CD4-positive, alpha-beta T cell treated with Interleukin-21 for 1 hour (primary cell): Measurements from ENCODE around the gene AOAH.
A peak's percentile ranks its signal among the peaks of the same experiment; 100 is the strongest.

ENCODE experiments used
- DNase-seq: peaks from one replicate; pipeline ENCODE4 v3.0.0-alpha.2; 2020

Gene AOAH

DNA sequence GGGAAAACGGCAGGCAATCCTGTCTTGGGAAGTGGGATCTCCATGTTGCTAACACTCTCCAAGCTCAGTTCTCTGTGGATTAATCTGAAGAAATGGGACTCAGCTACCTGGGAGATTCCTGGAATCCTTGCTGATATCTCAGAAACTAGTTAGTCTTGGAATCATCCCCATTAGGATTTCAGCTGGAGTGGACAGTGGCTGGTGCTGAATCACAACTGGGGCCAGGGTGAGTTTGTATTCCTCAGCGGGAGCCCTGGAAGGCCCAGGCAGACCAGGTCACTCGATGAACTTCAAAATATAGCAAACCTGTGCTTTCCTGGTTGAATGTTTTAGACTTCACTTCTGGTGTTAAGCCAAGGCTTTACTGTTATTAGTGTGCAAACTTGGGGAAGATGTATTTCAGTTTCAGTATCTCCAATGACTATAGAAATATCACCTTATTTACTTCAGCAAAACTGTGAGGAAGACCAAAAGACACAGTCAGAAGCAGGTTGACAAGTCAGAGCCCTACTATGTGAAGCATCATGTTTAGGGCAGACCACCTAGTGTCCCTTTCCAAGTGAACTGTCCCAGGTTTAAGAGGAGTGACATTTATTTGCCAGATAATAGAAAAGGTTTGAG, 126.1 kb downstream of the AOAH start:
- DNase-seq: no peak

DNA sequence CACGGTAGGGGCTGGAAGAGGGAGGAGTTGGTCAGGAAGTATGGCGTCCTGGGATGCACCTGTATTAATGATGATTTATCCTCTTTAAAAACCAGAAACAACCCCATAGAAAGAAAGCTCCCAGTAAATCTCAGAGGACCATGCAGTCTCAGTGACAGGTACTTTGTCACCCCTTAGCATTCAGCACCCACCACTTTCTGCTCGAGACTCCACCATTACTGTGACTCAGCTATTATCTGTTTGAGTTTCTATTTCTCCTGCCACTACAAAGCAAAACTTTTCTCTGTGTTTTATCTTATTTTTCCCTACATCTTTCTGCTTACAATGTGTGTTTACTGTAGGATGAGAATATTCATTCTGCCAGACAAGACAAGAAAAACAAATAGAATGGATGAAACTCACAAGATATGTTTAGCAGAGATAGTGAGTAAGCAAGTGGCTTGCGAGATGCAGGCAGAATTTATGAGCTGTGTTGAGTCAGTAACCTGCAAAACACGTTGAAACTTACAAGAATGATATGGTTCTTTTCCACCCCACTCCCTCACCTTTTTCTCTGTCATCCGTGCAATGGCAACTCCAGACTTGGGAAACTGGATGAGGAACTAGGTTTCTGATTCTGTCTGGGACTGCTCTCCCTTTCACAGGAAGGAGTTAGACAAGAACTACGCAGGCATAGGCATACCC, 127.1 kb downstream of the AOAH start:
- no peak for DNase-seq

- DNase-seq: no peak
Observed at GRCh38 chr7:36594445-36594844, 129.8 kb downstream of the AOAH start.

GRCh38 chr7:36591636-36592035, 132.7 kb downstream of the AOAH start:
- no peak for DNase-seq

DNA sequence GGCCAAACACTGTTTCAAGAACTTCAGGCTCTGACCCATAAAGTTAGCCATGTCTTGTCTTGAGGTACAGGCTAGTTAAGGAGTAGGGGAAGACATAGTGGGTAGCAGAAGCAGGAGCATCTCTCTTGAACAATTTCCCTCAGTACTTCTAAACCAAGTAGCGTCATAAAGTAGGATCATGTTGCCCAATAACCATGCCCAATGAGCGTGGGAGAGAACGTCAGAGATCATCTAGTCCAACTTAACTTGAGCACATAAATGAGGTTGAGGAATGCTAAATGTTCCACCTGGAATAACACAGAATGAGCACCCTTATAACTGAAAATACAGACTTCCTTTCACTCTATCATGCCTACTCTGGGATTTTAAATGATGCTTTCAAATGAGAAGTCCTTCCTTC, 134.9 kb downstream of the AOAH start:
- no peak for DNase-seq

DNA sequence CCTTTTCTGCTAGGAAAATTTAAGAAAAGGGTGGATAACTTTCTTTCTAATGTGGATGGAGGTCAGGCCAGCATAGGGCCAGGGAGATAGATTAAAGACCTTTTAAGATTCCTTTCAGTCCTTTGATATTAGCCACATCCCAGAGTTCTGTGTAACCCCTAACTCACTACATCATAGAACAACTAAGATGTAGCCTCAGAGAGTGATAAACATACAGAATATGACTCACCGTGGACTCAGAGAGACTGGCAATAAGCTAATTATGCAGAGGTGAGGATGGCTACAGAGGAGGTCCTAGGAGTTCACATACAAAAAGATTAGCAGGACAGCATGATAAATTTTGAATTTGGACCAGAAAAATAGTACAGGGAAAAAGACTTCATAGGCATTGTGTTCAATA, 141.0 kb downstream of the AOAH start:
- DNase-seq: no peak

GRCh38 chr7:36575832-36576231, 148.5 kb downstream of the AOAH start:
- DNase-seq: no peak

GRCh38 chr7:36573066-36573465, 151.2 kb downstream of the AOAH start:
- no peak for DNase-seq

- DNase-seq: no peak
Observed at GRCh38 chr7:36571190-36571560, 153.1 kb downstream of the AOAH start.

GRCh38 chr7:36570528-36571189, 153.6 kb downstream of the AOAH start:
- DNase-seq: peak; percentile 11

DNA sequence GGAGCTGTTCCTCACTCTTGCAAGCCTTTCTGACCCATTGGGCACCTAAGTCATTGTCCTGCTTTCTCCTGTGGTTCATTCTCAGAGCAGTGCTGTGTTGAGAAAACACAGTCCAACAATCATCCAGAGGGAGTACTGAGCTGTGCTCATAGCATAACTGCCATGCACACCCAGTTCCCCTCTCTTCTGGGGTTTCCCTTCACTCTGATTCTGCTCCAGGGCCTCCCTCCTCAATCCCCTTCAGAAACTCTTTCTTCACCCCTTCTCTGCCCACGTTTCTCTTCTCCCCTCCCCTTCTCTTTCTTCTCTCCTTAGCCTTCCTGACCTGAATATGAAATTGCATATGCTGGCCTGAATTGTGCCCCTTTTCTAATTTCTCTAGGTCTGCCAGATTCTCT, 155.8 kb downstream of the AOAH start:
- DNase-seq: no peak

DNA sequence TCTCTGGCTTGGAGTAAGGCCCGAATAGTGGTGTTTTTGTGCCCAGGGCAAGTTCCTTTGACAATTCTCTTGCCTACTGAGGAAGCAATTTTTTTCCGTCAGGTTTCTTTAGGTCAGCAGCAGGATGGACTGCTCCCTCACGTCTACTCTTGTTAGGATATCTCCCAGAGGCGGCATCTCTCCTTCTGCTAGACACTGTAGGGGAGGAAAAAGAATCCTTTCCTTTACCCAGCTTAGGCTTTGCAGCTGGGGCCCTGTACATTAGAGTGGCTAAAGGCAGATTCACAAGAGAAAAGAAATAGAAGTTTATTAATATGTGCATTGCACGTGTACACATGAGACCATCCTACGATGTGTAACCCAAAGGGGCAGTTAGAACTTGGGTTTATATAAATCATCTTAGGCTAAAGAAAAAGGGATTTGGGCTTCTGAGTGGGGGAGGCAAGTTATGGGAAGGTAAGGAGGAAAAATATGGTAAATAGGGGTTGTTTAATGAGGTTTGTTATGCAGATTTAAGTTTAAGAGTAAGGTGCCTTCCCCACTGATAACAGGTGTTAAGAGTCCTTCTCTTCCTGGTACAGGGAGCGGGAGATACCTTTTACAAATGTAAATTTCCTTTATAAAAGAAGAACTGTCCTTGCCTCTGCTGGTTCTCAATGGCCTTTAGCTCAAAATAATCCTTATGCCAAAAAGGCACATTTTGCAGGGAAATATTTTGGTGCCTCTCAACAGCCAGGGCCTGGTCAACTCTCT, 156.4 kb downstream of the AOAH start:
- no peak for DNase-seq

DNA sequence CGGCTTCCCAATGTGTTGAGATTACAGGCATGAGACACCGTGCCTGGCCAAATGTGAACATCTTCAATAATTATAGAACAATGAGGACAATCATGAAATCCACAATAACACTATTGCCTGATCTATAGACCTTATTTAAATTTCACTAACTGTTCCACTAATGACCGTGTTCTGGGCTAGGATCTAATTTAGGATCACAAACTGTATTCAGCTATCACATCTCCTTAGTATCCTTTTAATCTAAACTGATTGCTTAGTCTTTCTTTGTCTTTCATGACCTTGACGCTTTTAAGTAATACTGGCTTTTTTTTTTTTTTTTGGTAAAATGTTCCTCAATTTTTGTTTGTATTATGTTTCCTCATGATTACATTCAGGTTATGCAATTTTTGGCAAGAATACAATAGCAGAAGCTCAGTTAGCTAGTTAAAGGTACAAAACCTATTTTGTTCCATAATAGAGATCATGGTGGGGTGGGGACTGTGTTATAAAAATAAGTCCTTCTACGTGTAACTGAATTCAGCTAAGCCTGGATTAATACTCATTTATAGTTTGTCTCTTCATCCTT, 158.4 kb downstream of the AOAH start:
- no peak for DNase-seq

DNA sequence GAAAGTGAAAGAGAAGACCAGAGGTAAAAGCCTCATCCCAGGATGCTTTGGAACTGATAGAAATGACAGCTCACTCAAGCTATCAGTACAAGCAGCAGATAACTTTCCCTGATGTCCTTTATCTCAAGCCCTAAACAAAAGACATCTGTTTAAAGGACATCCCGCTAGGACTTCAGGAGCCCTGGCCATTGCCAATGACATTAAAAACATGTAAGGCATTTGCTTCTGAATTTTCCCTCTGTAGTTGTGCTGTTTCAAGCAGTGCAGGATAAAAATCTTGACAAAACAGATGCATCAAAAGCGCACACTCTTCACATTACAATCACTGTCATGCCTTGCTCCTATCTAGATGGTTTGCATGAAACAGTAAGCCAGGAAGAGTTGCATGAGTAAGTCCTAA, 159.8 kb downstream of the AOAH start:
- no peak for DNase-seq

GRCh38 chr7:36563706-36564327, 160.5 kb downstream of the AOAH start:
- DNase-seq: no peak

- no peak for DNase-seq
Observed at GRCh38 chr7:36562121-36562520, 162.2 kb downstream of the AOAH start.

GRCh38 chr7:36549029-36549428, 175.3 kb downstream of the AOAH start:
- DNase-seq: no peak

DNA sequence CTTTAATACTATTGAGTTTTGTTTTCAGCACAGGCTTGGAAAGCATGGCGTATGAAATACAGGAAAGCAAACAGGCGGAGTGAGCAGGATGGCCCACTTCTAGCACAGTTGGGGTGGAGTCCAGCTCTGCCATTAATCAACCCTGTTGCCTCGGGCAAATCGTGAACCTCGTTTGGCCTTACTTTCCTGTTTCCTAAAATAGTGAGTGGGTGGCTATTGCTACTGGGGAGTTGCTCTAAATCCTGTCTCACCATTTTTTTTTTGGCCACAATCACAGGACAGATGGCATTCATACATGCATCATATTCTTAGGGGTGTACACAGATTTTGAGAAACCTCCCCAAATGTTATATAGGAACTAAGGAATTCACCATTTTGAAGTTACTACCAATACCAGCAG, 176.9 kb downstream of the AOAH start:
- no peak for DNase-seq

- DNase-seq: no peak
Observed at GRCh38 chr7:36546331-36546730, 178.0 kb downstream of the AOAH start.

DNA sequence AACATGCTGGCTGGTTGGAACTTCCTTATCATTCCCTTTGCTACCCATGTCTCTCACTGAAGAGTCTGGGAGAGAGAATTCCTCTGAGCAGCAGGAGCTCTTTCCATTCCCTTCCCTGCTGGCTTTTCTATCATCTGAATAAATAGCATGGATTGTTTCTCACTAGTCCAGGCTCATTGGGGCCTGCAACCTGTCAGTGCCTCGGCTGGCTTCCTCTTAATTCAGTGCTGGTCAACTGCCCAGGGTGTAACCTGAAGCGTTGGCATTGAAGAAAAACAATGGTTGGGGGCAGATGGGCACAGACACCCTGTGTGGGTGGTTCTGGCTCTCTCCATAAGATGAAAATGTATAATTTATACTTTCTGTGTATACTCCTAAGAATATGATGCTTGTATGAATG, 179.0 kb downstream of the AOAH start:
- no peak for DNase-seq

DNA sequence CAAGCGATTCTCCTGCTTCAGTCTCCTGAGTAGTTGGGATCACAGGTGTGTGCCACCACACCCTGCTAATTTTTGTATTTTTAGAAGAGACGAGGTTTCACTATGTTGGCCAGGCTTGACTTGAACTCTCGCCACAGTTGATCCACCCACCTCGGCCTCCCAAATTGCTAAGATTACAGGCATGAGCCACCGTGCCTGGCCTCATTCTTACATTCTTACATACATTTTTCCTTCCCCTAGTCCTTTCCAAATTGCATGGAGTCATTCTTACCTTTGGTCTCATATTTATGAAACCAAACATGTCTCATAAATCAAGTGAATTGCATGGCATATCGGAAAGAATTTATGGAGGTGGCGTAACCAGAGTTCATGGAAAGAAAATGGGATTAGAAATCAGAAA, 186.2 kb downstream of the AOAH start:
- DNase-seq: no peak

DNA sequence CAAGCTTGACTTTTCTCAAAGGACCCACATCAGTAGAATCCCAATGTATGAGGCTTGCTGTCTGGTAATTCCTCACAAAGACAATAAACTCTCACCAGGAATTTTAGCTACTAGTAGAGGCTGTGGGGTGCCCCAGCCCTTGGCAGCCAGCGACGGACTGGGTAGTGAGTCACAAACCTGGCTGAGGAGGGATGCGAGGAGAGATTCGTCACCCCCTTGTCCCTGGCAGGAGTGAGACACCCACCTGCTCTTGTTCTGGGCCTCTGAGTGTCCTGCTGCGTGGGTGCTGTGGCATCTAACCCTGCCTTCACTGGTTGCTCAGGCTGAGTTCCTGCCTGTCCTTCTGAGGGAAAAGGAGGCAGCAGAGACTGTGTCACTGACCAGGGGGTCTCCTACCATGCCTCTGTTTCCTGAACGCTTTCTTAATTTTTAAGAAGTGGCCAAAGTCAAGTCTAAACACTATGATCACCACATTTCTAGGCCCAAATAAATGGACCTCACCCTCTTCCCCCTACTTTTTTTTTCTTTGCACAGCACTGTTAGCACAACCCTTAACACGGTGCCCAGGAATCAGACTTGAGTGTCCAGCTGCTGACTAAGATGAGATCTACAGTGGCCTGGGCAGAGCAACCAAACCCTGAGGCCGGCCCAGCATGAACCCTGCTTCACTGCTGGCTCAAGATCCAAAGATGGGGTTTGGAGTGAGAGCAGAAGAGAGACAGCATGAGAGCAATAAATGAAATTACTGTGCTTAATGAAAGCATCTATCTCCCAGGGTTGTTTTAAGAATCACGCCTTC, 188.2 kb downstream of the AOAH start:
- DNase-seq: no peak
